ENCODE measurements around the gene DNMT3B.

Gene DNMT3B

DNA sequence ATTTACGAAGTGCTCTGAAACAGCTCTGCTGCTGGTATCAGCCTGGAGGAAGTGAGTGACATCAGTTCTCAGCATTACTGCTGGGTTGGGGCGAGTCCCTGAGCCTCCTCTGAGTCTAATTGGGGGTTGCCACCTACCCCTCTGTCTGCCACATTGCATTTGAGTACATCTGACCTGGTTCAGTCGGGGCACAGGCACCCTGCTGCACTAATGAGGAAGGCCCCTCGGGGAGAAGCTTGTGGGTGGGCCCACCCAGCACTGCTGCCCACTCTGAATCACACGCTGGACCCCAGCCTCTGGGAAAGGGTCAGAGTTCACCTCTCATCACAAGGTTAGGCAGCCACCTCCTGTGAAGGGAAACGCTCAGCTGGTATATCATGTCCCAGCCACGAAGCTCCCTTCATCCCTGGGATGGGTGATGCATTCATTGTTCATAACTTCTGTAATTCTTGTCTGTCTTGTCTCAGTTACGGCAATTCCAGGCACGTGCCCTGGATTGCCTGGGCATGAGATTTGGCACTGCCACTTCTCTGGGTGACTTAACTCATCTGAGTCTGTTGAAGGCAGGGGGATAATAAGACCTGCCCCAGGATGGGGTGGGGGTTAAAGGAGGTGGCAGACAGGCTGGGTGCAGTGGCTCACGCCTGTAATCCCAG, 13.3 kb downstream of the DNMT3B start:
- H3K4me3 Mint-ChIP-seq: no peak overlapping the region
- no peaks in the 10 kb centered on the region for H3K9me3 Mint-ChIP-seq
- no peaks in the 10 kb centered on the region for H3K36me3 Mint-ChIP-seq (ENCODE audit: low read depth)
- H3K27me3 Mint-ChIP-seq (ENCODE audit: low read depth): no peaks in the 10 kb centered on the region
- H3K4me1 Mint-ChIP-seq (ENCODE audit: low read depth): peaks cover 11% of the 10 kb centered on the region
- H3K27ac Mint-ChIP-seq: no peak overlapping the region

DNA sequence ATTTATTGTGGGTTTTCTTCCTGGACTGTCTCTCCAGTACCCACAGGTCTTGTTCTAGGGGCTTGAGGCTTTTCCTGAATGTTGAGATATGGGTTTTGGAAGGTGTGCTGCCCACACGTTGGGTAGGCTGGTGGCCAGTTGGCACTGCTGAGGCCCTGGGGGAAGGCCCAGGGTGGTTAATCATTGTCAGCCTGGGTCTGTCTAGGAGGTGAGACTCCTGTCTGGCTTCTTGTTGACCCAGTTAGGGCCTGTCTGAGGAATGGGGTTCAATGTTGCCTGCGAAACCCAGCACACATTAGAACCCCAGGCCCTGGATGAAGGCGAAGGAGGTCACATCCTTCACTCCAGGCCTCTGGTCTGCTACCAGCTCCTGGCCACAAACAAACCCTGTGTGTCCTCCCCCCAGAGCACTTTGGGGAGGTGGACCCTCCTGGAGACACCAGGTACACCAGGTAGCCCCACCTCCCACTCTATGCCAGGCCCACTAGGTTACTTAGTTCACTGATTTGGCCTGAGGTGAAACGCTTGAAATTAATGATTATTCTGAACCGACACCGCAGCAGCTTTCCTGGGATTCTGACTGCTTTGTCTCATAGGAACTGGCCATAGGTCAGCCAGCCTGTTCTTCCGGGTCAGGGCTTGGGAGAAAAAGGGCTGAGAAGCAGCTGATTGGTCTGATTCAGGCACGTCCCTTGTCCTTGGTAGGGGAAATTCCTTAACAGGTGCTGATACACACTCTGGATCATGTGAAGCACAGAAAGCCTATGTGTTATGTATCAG, 15.2 kb downstream of the DNMT3B start:
- Mint-ChIP-seq H3K27ac (no peak overlapping the region), H3K4me1 (ENCODE audit: low read depth) (peaks cover 4% of the 10 kb centered on the region), H3K27me3 (ENCODE audit: low read depth) (no peaks in the 10 kb centered on the region), H3K9me3 (no peaks in the 10 kb centered on the region), H3K36me3 (ENCODE audit: low read depth) (no peaks in the 10 kb centered on the region), H3K4me3 (no peak overlapping the region)

DNA sequence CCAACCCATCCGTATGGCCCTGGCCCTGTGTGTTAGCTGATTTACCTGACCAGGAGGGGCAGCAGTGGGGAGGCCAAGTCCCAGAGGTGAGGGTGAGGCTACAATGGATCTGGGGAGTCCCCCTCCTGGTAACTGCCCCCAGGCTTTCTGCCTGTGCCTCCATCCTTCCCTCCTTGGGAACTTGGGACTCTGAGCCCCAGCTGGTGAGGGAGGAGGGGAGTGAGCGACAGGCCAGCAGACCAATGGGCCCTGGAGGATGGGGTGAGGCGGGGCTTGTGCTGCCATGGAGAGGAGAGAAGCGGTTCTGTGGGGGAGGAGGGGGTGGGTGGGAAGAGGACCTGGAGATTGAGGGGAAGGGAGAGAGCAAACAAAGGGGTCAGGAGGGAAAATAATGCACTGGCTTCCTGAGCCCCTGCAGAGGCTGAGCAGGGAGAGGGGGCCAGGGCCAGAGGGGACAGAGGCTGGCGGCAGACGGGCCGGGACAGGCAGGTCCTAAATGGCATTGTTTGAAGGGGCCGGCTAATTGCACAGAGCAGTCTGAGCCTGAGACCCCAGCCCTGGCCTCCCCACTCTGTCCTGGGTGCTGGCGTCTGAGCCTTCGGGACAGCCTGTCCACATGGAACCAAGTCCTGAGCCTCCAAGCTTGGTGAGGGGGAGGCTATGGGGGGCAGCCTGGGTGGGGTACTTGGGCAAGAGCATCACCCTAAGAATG, 17.5 kb downstream of the DNMT3B start:
- H3K4me1 Mint-ChIP-seq (ENCODE audit: low read depth): peaks cover 4% of the 10 kb centered on the region
- no peaks in the 10 kb centered on the region for H3K27me3 Mint-ChIP-seq (ENCODE audit: low read depth)
- H3K36me3 Mint-ChIP-seq (ENCODE audit: low read depth): no peaks in the 10 kb centered on the region
- H3K9me3 Mint-ChIP-seq: no peaks in the 10 kb centered on the region
- H3K27ac Mint-ChIP-seq: no peak overlapping the region
- H3K4me3 Mint-ChIP-seq: no peak overlapping the region

DNA sequence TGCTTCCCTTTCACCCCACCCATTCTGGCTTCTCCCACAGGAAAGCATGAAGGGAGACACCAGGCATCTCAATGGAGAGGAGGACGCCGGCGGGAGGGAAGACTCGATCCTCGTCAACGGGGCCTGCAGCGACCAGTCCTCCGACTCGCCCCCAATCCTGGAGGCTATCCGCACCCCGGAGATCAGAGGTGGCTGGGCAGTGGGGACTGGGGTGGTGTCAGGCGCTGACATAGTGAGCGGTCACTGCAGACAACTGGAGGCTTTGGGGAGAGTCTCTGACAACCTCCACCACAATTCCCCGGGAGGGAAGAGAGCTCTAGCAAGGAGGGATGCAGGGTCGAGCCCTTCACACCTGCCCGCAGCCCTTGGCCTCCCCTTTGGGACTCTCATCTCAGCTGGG, 18.1 kb downstream of the DNMT3B start:
- H3K4me3 Mint-ChIP-seq: no peak overlapping the region
- H3K27me3 Mint-ChIP-seq (ENCODE audit: low read depth): no peaks in the 10 kb centered on the region
- peaks cover 4% of the 10 kb centered on the region for H3K4me1 Mint-ChIP-seq (ENCODE audit: low read depth)
- no peaks in the 10 kb centered on the region for H3K36me3 Mint-ChIP-seq (ENCODE audit: low read depth)
- H3K27ac Mint-ChIP-seq: no peak overlapping the region
- no peaks in the 10 kb centered on the region for H3K9me3 Mint-ChIP-seq

DNA sequence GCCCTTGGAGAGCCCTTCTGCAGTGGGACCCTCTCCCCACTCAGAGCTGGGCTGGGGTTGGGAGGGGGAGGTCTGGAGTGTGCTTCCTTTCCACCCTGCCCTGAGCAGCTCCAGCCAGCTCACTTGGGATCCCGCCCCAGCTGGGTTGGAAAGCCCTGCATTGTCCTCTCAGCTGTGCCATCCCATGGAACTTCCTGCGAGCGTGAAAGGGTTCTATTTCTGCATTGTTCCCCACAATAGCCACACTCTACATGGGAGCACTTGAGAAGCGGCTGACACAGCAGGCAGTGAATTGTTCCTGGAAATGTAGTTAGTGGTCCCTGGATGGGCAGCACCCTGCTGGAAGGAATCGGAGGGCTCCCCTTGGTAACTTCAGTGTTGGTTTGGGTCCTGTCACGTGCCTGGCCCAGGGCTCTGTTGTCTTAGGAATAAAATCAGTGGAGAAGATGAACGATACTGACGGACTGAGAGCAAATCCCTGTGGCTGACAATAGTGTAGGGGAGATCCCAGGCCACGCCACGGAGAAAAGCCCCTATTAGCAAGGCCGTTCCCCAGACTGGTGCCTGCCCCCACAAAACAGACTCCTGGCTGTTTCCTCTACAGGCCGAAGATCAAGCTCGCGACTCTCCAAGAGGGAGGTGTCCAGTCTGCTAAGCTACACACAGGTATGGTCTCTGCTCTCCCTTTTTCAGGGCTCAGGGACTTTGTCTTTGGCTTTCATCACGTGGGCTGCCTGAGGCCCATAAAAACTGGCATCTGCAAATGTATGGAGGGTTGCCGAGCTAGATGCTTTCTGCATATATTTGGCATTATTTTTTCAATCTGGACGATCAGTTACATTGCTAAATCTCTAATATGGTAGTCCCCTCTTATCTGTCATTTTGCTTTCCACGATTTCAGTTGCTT, 18.8 kb downstream of the DNMT3B start:
- no peaks in the 10 kb centered on the region for H3K27me3 Mint-ChIP-seq (ENCODE audit: low read depth)
- H3K27ac Mint-ChIP-seq: no peak overlapping the region
- H3K4me3 Mint-ChIP-seq: no peak overlapping the region
- no peaks in the 10 kb centered on the region for H3K36me3 Mint-ChIP-seq (ENCODE audit: low read depth)
- H3K9me3 Mint-ChIP-seq: no peaks in the 10 kb centered on the region
- H3K4me1 Mint-ChIP-seq (ENCODE audit: low read depth): peaks cover 4% of the 10 kb centered on the region

DNA sequence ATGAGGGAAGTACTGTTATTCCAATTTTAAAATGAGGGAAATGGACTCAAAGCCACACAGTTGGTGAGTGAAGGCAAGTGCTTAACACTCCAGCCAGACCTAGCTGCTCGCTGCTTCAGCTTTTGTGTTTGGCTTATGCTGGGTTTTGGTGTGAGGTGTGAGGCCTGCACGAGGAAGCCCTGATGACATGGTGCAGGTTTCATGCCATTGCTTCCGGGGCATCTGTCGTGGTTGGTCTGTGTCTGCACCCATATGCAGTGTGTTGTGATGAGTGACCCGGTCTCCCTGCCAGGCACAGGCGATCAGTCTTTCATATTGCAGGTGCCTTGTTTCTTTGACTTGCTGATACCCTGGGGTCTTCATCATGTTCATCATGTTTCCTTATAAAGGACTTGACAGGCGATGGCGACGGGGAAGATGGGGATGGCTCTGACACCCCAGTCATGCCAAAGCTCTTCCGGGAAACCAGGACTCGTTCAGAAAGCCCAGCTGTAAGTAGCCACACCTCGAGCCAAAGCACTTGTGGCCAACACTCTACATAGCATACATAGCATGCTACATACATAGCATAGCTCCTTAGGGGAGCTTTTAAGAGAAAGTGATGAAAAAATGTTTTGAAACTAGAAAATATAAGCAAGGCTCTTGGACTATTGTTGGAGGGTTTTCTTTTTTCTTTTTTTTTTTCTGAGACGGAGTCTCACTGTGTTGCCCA, 22.3 kb downstream of the DNMT3B start:
- H3K36me3 Mint-ChIP-seq (ENCODE audit: low read depth): no peaks in the 10 kb centered on the region
- no peak overlapping the region for H3K4me3 Mint-ChIP-seq
- no peak overlapping the region for H3K27ac Mint-ChIP-seq
- no peaks in the 10 kb centered on the region for H3K27me3 Mint-ChIP-seq (ENCODE audit: low read depth)
- no peaks in the 10 kb centered on the region for H3K4me1 Mint-ChIP-seq (ENCODE audit: low read depth)
- H3K9me3 Mint-ChIP-seq: no peaks in the 10 kb centered on the region

DNA sequence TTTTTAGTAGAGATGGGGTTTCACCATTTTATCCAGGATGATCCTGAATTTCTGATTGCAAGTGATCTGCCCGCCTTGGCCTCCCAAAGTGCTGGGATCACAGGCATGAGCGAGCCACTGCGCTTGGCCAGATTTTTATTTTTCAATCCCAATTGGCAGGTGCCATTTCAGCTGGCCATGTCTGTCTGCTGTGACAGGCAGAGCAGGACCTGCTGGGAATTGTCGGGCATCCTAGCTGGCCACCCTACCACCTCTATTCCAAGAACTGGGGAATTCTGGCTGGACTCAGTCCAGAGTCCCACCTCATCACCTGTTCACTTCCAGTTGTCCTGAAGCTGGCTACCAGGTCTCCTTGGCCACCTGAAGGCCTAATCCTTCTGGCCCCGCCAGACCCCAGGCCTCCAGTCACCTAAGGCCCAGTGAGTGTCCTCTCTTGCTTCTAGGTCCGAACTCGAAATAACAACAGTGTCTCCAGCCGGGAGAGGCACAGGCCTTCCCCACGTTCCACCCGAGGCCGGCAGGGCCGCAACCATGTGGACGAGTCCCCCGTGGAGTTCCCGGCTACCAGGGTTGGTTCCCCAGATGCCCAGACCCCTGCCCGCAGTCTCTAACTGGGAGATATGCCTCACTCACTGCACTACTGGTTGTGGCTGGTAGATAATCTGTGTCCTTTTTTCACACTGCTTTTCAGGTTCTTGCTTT, 24.0 kb downstream of the DNMT3B start:
- no peak overlapping the region for H3K27ac Mint-ChIP-seq
- no peaks in the 10 kb centered on the region for H3K9me3 Mint-ChIP-seq
- no peaks in the 10 kb centered on the region for H3K36me3 Mint-ChIP-seq (ENCODE audit: low read depth)
- H3K4me3 Mint-ChIP-seq: no peak overlapping the region
- peaks cover 2% of the 10 kb centered on the region for H3K4me1 Mint-ChIP-seq (ENCODE audit: low read depth)
- no peaks in the 10 kb centered on the region for H3K27me3 Mint-ChIP-seq (ENCODE audit: low read depth)

DNA sequence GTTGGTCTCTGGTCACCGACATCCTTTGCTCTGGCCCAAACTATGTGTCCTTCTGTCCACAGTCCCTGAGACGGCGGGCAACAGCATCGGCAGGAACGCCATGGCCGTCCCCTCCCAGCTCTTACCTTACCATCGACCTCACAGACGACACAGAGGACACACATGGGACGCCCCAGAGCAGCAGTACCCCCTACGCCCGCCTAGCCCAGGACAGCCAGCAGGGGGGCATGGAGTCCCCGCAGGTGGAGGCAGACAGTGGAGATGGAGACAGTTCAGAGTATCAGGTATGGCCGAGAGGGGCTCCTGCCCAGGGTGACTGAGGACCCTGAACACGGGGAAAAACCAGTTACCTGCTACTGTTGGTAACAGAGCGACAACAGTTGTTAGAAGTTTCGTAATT, 25.0 kb downstream of the DNMT3B start:
- peaks cover 4% of the 10 kb centered on the region for H3K4me1 Mint-ChIP-seq (ENCODE audit: low read depth)
- no peak overlapping the region for H3K4me3 Mint-ChIP-seq
- H3K27ac Mint-ChIP-seq: no peak overlapping the region
- H3K27me3 Mint-ChIP-seq (ENCODE audit: low read depth): no peaks in the 10 kb centered on the region
- no peaks in the 10 kb centered on the region for H3K36me3 Mint-ChIP-seq (ENCODE audit: low read depth)
- H3K9me3 Mint-ChIP-seq: no peaks in the 10 kb centered on the region

DNA sequence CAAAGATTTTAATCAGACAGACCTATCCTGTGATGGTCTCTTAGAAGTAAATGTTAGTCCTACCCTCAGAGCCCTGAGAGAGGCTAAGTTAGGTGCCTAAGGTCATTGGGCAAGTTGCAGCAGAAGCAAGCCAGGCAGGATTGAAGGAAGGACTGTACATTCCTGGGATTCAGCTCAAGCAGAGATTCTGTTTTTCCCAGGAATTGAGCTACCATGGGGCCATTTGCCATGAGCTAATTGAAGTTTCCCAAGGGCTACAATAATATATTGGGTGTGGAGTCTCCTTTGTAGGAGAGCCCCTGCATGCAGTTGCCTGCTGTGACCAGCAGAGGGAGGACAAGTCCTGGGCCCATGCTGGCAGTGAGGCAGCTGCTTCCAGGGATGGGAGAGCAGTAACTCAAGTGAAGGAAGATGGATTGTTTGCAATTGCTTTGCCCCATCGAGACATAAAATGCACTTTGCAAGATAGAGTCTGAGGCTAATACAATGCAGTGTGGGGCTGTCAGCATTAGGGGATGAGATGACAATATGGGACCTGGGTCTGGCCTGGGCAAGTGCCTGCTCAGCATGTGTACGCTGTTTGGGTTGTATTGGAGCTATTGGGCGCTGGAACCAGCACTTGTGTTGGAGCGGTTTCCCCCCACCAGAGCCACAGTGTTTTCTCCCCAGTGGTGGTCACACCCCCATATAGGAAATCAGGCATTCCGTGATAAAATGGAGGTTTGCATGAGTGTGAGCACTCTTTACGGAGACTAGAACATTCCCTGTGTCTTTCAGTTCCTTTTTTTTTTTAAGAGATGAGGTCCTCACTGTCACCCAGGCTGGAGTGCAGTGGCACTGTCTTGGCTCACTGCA, 27.9 kb downstream of the DNMT3B start:
- Mint-ChIP-seq H3K4me3 (no peak overlapping the region), H3K27ac (no peak overlapping the region), H3K4me1 (ENCODE audit: low read depth) (peaks cover 19% of the 10 kb centered on the region), H3K36me3 (ENCODE audit: low read depth) (no peaks in the 10 kb centered on the region), H3K27me3 (ENCODE audit: low read depth) (no peaks in the 10 kb centered on the region), H3K9me3 (no peaks in the 10 kb centered on the region)

DNA sequence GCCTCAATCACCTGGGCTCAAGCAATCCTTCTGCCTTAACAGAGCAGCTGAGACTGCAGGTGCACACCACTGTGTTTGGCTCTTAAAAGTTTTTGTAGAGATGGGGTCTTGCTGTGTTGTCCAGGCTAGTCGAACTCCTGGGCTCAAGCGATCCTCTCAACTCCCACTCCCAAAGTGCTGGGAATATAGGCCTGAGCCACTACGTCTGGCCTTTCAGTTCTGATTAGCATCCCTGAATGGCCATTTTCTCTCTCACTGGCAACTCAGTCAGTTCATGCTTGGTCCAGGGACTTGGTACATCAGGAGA, 28.5 kb downstream of the DNMT3B start:
- Mint-ChIP-seq H3K36me3 (ENCODE audit: low read depth) (no peaks in the 10 kb centered on the region), H3K4me1 (ENCODE audit: low read depth) (peaks cover 19% of the 10 kb centered on the region), H3K9me3 (no peaks in the 10 kb centered on the region), H3K27ac (no peak overlapping the region), H3K4me3 (no peak overlapping the region), H3K27me3 (ENCODE audit: low read depth) (no peaks in the 10 kb centered on the region)

DNA sequence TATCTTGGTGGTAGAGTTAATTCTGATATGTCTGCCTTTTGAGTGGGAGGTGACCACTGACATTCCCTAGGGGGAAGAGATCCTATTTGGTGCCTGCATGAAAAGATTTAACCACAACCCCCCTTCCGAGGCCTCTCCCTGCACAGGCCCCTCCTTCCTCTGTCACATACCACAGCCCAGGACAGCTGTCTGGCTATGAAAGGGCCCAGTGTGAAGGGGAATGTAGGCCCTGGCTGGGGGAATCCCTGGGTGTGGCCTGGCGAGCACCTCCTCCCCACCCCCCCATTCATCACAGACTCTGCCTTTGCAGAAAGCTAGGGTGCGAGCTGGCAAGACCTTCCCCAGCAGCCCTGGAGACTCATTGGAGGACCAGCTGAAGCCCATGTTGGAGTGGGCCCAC, 30.1 kb downstream of the DNMT3B start:
- Mint-ChIP-seq H3K36me3 (ENCODE audit: low read depth) (no peaks in the 10 kb centered on the region), H3K27ac (no peak overlapping the region), H3K4me3 (no peak overlapping the region), H3K4me1 (ENCODE audit: low read depth) (peaks cover 21% of the 10 kb centered on the region), H3K9me3 (no peaks in the 10 kb centered on the region), H3K27me3 (ENCODE audit: low read depth) (no peaks in the 10 kb centered on the region)

DNA sequence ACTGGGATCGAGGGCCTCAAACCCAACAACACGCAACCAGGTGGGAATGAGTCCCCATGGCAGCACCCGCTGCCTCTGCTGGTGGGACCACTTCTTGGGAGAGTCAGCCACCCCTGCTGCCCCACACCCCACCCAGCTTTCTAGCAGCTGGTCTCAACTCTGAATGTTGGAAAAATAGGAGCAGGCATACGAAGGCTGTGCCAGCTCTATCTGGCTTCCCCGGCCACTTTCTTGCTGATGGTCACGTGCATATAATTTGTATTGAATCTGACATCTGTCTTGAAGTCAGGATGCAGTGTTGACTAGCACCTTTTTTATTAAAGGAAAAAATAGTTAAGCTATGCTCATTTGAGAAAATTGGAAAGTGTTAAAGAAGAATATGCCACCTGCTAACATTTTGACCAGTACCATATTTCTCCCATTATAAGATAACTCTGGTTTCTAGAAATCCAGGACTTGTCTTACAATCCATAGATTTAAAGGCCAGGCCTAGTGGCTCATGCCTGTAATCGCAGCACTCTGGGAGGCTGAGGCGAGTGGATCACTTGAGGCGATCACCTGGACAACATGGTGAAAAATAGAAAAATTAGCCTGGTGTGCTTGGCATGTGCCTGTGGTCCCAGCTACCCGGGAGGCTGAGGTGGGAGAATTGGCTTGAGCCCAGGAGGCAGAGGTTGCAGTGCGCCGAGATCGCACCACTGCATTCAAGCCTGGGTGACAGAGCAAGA, 30.7 kb downstream of the DNMT3B start:
- no peaks in the 10 kb centered on the region for H3K36me3 Mint-ChIP-seq (ENCODE audit: low read depth)
- H3K27ac Mint-ChIP-seq: no peak overlapping the region
- H3K27me3 Mint-ChIP-seq (ENCODE audit: low read depth): no peaks in the 10 kb centered on the region
- H3K4me1 Mint-ChIP-seq (ENCODE audit: low read depth): peaks cover 21% of the 10 kb centered on the region
- H3K4me3 Mint-ChIP-seq: no peak overlapping the region
- no peaks in the 10 kb centered on the region for H3K9me3 Mint-ChIP-seq
